Measurements from ENCODE around the gene IQCK.

IQCK gene

DNA sequence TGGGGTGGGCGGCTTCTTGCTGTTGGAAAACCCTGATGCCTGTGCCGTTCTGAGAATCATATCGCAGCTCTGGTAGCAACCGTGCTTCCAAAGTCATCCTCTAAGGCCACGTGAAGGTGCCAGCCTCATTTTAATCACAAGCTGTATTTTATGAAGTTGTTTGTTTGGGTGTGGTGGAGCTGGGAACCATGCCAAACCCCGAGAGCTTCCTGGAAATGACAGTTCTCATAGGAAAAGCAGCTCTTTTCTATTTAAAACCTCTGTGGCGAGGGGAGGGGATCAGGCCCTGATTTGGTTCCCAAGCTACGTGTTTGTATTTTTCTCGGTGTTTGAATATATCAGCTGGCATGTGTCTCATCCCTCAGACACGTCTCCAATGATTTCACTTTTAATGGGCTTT, 21.7 kb upstream of the IQCK start:
- peaks cover 7% of the 10 kb centered on the region for H3K36me3 ChIP-seq (ENCODE audit: insufficient read depth, low read length)
- H3K27ac ChIP-seq: no peak overlapping the region
- TF ChIP-seq FOXP2 (optimal IDR thresholded peaks at IDR 0.05; ENCODE audit: control extremely low read depth, extremely low read length, insufficient read depth) (peak; percentile 65), EZH2 (IDR thresholded peaks at IDR 0.05) (no peak)
- no peak overlapping the region for H3K4me3 ChIP-seq
- H3K9ac ChIP-seq (ENCODE audit: insufficient read length): peak overlapping the region; percentile 25
- H3K9me3 ChIP-seq (ENCODE audit: low read depth, low read length): no peaks in the 10 kb centered on the region
- DNase-seq (ENCODE audit: low read depth, low spot score): peak; percentile 72

DNA sequence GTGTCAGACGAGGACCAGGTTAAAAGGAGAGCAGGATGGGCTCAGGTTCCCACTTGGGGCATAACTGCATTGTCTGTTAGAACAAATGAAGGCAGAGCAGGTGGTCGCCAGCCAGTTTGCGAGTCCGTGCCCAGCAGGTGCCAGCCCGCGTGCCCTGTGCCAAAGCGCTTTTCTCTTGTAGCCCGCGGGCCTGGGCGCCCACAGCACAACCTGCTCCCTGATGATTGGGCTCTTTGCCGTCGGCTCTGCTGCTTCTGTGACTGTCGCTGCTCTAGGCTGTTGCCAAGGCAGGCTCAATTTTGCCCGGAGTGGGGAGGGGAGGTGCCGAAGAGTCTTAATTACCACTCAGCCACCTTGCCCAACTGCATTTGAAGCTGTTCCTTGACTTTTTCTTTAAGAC, 21.1 kb upstream of the IQCK start:
- H3K36me3 ChIP-seq (ENCODE audit: insufficient read depth, low read length): peaks cover 7% of the 10 kb centered on the region
- no peak overlapping the region for H3K9ac ChIP-seq (ENCODE audit: insufficient read length)
- no peak for DNase-seq (ENCODE audit: low read depth, low spot score)
- H3K9me3 ChIP-seq (ENCODE audit: low read depth, low read length): no peaks in the 10 kb centered on the region
- no peak overlapping the region for H3K4me3 ChIP-seq
- TF ChIP-seq POLR2AphosphoS5 (IDR thresholded peaks at IDR 0.05; ENCODE audit: borderline replicate concordance, low read depth, low read length): no peak
- TF ChIP-seq FOXP2 (optimal IDR thresholded peaks at IDR 0.05; ENCODE audit: control extremely low read depth, extremely low read length, insufficient read depth): no peak
- TF ChIP-seq EZH2 (IDR thresholded peaks at IDR 0.05): no peak
- H3K27ac ChIP-seq: no peak overlapping the region

DNA sequence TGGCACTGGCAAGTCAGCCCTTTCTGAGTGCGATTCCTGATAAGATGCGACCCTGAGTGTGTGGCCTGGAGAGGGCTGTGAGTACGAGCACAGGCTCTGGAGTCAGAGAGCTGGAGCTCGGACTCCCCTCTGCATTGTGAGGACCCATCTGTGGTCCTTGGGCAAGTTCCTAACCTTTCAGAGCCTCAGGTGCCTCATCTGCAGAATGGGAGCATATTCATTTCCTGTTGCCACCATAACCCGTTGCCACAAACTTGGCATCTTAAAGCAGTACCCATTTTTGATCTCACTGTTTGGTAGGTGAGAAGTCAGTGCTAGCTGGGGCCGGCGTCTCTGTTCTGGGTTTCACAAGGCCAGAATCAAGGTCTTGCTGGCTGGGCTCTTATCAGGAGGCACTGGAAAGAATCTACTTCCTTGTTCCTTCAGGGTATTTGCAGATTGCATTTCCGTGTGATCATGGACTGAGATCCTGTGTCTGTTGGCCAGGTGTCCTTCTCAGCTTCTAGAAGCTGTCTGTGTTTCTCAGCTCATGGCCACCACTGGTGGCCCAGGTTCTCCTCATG, 20.2 kb upstream of the IQCK start:
- H3K9ac ChIP-seq (ENCODE audit: insufficient read length): no peak overlapping the region
- no peak overlapping the region for H3K4me3 ChIP-seq
- H3K36me3 ChIP-seq (ENCODE audit: insufficient read depth, low read length): peaks cover 10% of the 10 kb centered on the region
- DNase-seq (ENCODE audit: low read depth, low spot score): no peak
- no peak overlapping the region for H3K27ac ChIP-seq
- TF ChIP-seq FOXP2 (optimal IDR thresholded peaks at IDR 0.05; ENCODE audit: control extremely low read depth, extremely low read length, insufficient read depth) (no peak), POLR2AphosphoS5 (IDR thresholded peaks at IDR 0.05; ENCODE audit: borderline replicate concordance, low read depth, low read length) (no peak), EZH2 (IDR thresholded peaks at IDR 0.05) (no peak)
- H3K9me3 ChIP-seq (ENCODE audit: low read depth, low read length): no peaks in the 10 kb centered on the region

DNA sequence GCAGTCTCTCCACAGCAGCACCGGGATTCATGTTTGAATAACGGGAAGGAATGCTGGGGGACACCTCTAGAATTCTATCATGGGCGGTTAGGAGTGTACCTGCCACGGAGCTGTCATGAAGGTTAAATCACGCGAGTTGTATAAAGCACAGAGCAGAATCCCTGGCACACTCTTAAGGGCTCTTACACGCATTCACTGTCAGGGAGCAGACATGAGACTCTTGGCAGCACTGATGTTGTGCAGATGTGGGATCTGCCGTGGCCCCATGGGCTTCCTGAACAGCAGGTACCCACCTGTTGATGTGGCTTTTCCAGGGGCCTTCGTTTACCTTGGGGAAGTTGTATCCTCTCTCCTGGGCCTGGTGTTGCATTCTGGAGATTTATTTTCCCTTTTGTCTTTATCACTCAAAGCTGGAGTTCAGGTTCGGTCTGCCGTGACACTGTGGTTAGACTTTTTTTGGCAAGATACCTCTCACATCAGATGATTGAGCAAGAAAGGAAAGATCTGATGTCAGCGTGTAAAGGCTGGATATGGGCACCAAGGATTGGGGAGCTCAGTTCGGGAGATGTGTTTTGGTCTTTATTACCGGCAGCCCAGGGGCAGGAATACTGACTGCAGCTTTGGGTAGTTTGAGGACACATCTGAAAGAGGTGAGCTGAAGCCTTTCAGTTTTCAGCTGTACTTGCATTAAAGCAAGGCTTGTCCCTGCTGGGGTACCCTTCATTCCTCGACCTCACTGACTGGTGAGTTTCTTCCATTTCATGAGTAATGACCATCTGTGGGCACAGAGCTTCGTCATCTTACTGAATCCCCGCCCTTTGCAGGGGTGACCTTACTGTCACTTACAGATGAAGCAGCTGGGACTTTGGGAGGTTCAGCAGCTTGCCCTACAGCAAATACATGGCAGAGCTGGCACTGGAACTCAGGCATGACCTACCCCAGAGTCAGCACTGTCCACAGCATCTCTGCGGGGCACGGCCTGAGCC, 19.3 kb upstream of the IQCK start:
- peaks cover 20% of the 10 kb centered on the region for H3K36me3 ChIP-seq (ENCODE audit: insufficient read depth, low read length)
- DNase-seq (ENCODE audit: low read depth, low spot score): no peak
- no peak overlapping the region for H3K4me3 ChIP-seq
- no peak overlapping the region for H3K27ac ChIP-seq
- H3K9me3 ChIP-seq (ENCODE audit: low read depth, low read length): no peaks in the 10 kb centered on the region
- TF ChIP-seq POLR2AphosphoS5 (IDR thresholded peaks at IDR 0.05; ENCODE audit: borderline replicate concordance, low read depth, low read length) (no peak), FOXP2 (optimal IDR thresholded peaks at IDR 0.05; ENCODE audit: control extremely low read depth, extremely low read length, insufficient read depth) (no peak), EZH2 (IDR thresholded peaks at IDR 0.05) (no peak)
- no peak overlapping the region for H3K9ac ChIP-seq (ENCODE audit: insufficient read length)

DNA sequence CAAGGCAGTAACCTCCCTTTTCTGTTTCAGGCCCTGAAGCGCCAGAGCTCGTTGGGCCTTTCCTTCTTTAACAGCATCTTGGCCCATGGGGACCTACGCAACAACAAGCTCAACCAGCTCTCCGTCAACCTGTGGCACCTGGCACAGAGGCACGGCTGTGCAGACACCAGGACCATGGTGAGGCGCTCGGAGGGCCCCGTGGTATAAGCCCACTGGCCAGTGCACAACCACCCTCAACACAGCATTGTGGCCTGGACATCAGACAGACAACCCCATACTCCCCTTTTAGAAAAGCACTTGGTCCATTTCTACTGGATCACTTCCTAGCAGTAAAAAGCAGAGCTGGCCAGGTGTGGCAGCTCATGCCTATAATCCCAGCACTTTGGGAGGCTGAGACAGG, 18.6 kb upstream of the IQCK start:
- no peak overlapping the region for H3K9ac ChIP-seq (ENCODE audit: insufficient read length)
- H3K4me3 ChIP-seq: no peak overlapping the region
- no peak for DNase-seq (ENCODE audit: low read depth, low spot score)
- no peak overlapping the region for H3K27ac ChIP-seq
- no peaks in the 10 kb centered on the region for H3K9me3 ChIP-seq (ENCODE audit: low read depth, low read length)
- TF ChIP-seq POLR2AphosphoS5 (IDR thresholded peaks at IDR 0.05; ENCODE audit: borderline replicate concordance, low read depth, low read length): no peak
- no peak for TF ChIP-seq EZH2 (IDR thresholded peaks at IDR 0.05)
- H3K36me3 ChIP-seq (ENCODE audit: insufficient read depth, low read length): peaks cover 27% of the 10 kb centered on the region

DNA sequence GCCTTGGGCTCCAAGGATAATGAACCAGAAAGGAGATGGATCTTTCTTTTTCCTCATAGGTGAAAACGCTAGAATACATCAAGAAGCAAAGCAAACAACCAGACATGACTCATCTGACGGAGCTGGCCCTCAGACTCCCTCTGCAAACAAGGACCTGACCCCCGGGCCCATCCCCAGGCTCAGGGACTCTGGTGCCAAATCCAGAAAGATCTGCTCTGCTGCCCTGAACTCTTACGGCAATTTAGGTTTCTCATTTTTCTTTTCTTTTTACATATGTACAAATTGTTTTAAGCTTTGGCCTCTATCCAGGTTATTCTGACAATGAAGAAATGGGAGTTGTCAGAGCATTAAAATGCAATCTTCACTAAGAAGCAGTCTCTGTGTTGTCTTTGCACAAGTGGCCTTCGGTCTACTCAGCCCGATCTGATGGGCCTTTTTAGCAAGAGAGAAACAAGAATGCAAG, 17.7 kb upstream of the IQCK start:
- DNase-seq (ENCODE audit: low read depth, low spot score): no peak

DNA sequence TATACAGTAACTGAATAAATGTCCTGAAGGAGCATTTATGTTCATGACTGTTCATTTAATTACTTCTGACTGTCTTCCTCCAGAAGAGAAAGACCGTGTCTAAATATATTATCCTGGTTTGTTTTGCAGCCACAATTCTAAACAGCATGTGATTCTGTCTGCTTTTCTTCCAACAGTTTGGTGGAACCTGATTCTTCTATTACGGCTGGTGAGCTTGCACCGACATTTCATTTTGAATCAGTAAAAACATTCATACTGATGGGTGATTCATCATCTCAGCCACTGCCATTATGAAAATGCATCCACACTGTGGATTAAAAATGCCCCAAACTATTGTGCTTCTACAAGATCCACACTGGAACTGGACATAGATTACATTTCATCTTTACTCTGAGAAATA, 17.0 kb upstream of the IQCK start:
- H3K27ac ChIP-seq: no peak overlapping the region
- no peaks in the 10 kb centered on the region for H3K9me3 ChIP-seq (ENCODE audit: low read depth, low read length)
- peaks cover 43% of the 10 kb centered on the region for H3K36me3 ChIP-seq (ENCODE audit: insufficient read depth, low read length)
- H3K9ac ChIP-seq (ENCODE audit: insufficient read length): no peak overlapping the region
- TF ChIP-seq POLR2AphosphoS5 (IDR thresholded peaks at IDR 0.05; ENCODE audit: borderline replicate concordance, low read depth, low read length): no peak
- no peak for TF ChIP-seq FOXP2 (optimal IDR thresholded peaks at IDR 0.05; ENCODE audit: control extremely low read depth, extremely low read length, insufficient read depth)
- no peak for TF ChIP-seq EZH2 (IDR thresholded peaks at IDR 0.05)
- no peak for DNase-seq (ENCODE audit: low read depth, low spot score)
- no peak overlapping the region for H3K4me3 ChIP-seq

More for the DNA sequence above, 17.7 kb upstream of the IQCK start:
- TF ChIP-seq FOXP2 (optimal IDR thresholded peaks at IDR 0.05; ENCODE audit: control extremely low read depth, extremely low read length, insufficient read depth) (no peak), EZH2 (IDR thresholded peaks at IDR 0.05) (no peak), POLR2AphosphoS5 (IDR thresholded peaks at IDR 0.05; ENCODE audit: borderline replicate concordance, low read depth, low read length) (no peak)
- H3K36me3 ChIP-seq (ENCODE audit: insufficient read depth, low read length): peaks cover 35% of the 10 kb centered on the region
- no peak overlapping the region for H3K4me3 ChIP-seq
- no peak overlapping the region for H3K9ac ChIP-seq (ENCODE audit: insufficient read length)
- H3K9me3 ChIP-seq (ENCODE audit: low read depth, low read length): no peaks in the 10 kb centered on the region
- no peak overlapping the region for H3K27ac ChIP-seq

DNA sequence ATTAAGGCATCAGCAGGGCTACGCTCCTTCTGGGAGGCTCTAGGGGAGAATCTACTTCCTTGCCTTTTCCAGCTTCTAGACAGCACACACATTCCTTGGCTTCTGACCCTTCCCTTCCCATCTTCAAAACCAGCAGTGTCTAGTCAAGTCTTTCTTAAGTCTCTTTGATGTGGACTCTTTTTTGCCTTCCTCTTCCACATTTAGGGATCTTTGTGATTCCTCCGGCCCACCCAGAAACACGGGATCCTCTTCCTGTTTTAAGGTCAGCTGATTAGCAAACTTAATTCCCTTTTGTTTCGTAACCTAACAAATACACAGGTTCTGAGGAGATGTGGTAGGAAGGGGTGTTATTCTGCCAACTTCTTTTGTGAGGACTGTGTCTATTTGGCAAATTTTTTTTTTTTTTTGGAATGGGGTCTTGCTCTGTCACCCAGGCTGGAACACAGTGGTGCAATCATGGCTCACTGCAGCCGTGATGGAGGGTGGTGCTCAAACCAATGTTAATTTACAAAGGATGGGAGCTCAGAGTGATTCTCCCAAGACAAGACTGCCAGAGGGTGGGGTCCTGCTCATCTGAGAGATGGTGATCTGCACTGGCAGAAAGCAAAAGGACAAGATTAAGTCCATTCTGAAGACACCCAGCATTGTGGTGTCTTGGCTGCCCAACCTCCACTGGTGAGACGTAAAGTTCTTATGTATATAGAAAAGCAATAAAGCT, 14.7 kb upstream of the IQCK start:
- no peak overlapping the region for H3K27ac ChIP-seq
- H3K36me3 ChIP-seq (ENCODE audit: insufficient read depth, low read length): peaks cover 55% of the 10 kb centered on the region
- TF ChIP-seq FOXP2 (optimal IDR thresholded peaks at IDR 0.05; ENCODE audit: control extremely low read depth, extremely low read length, insufficient read depth) (no peak), POLR2AphosphoS5 (IDR thresholded peaks at IDR 0.05; ENCODE audit: borderline replicate concordance, low read depth, low read length) (no peak), EZH2 (IDR thresholded peaks at IDR 0.05) (no peak)
- no peak for DNase-seq (ENCODE audit: low read depth, low spot score)
- H3K9ac ChIP-seq (ENCODE audit: insufficient read length): no peak overlapping the region
- no peak overlapping the region for H3K4me3 ChIP-seq
- H3K9me3 ChIP-seq (ENCODE audit: low read depth, low read length): no peaks in the 10 kb centered on the region

Measured in SK-N-MC (cell line).